Thoracic aorta (tissue), 2 donors: ENCODE results near the gene AK1. TPM values are rescaled to one million over a fixed set of nuclear protein-coding genes. Genes with fewer than 3 reads are reported as not detected.
A peak's percentile ranks its signal among the peaks of the same experiment; 100 is the strongest.
"Not testable (repeated sequence)": the region's sequence is repeated elsewhere in the genome, so short reads cannot be mapped to it uniquely, and the experiment has no call there.

Source experiments
- ATAC-seq: fragments of 150-250 bp; one replicate; pipeline ENCODE4 v1.8.0; 2017; ENCODE audit warnings: low read depth; ENCODE audit not compliant: insufficient number of reproducible peaks, low FRiP score
- DNase-seq: peaks from one replicate; pipeline ENCODE4 v3.0.0-alpha.2; 2020; ENCODE audit warnings: low spot score
- H3K27ac ChIP-seq, 2 donors: fragments of 200-600 bp; sonication (generic); 1 replicate in 1 of 2; 2 replicates in 1 of 2; pipeline ENCODE4 v1.5.1; 2016; ENCODE audit warnings: mild to moderate bottlenecking in 2 of 2, moderate library complexity in 2 of 2
- H3K27me3 ChIP-seq: fragments of 200-600 bp; sonication (generic); replicated peaks from 2 replicates; pipeline ENCODE4 v1.6.0; 2016; ENCODE audit warnings: mild to moderate bottlenecking; ENCODE audit not compliant: insufficient read depth
- H3K36me3 ChIP-seq: fragments of 200-600 bp; sonication (generic); one replicate; pipeline ENCODE4 v1.5.1; 2016
- H3K4me1 ChIP-seq, 2 donors: fragments of 200-600 bp; sonication (generic); 1 replicate in 1 of 2; 2 replicates in 1 of 2; pipeline versions ENCODE4 v1.5.1 to v1.6.0; 2016; ENCODE audit warnings: low read depth in 2 of 2, mild to moderate bottlenecking in 1 of 2; ENCODE audit not compliant: control insufficient read depth in 1 of 2
- H3K4me3 ChIP-seq: fragments of 200-600 bp; sonication (generic); 2 replicates; pipeline ENCODE4 v1.5.1; 2016; ENCODE audit warnings: mild to moderate bottlenecking
- H3K9me3 ChIP-seq: fragments of 200-600 bp; sonication (generic); 2 replicates; pipeline ENCODE4 v1.5.1; 2016
- total RNA-seq, 2 donors: library from RNA; depleted of rRNA; stranded (reverse); fragments of >200 nt; gene quantifications; one replicate each; pipeline versions ENCODE4 v1.1.0 to v1.2.3, GENCODE V29; 2016
- TF ChIP-seq, protein P1 (sequence below): fragments of 200-600 bp; sonication (generic); IDR thresholded peaks from one replicate; pipeline ENCODE4 v1.5.1; 2019; ENCODE audit warnings: antibody characterized with exemption

AK1 gene
- total RNA-seq, 2 donors from 2014 or later: 35.1 to 77.7 TPM

GRCh38 chr9:127848756-127849504 is 28.5 kb downstream of the AK1 start:
- no peak overlapping the region for H3K4me3 ChIP-seq
- peaks cover 57 to 86% of the 10 kb centered on the region in 2 donors for H3K4me1 ChIP-seq
- H3K27ac ChIP-seq: peak overlapping the region; percentile 88 to 95

GRCh38 chr9:127847833-127848755 is 29.4 kb downstream of the AK1 start:
- Histone ChIP-seq H3K4me1 (peaks cover 54 to 77% of the 10 kb centered on the region in 2 donors), H3K27ac (peak overlapping the region; percentile 88 to 97), H3K9me3 (peaks cover 5% of the 10 kb centered on the region), H3K4me3 (peak overlapping the region; percentile 8), H3K36me3 (peaks cover 10% of the 10 kb centered on the region), H3K27me3 (no peaks in the 10 kb centered on the region)
- TF ChIP-seq, protein P1, sequence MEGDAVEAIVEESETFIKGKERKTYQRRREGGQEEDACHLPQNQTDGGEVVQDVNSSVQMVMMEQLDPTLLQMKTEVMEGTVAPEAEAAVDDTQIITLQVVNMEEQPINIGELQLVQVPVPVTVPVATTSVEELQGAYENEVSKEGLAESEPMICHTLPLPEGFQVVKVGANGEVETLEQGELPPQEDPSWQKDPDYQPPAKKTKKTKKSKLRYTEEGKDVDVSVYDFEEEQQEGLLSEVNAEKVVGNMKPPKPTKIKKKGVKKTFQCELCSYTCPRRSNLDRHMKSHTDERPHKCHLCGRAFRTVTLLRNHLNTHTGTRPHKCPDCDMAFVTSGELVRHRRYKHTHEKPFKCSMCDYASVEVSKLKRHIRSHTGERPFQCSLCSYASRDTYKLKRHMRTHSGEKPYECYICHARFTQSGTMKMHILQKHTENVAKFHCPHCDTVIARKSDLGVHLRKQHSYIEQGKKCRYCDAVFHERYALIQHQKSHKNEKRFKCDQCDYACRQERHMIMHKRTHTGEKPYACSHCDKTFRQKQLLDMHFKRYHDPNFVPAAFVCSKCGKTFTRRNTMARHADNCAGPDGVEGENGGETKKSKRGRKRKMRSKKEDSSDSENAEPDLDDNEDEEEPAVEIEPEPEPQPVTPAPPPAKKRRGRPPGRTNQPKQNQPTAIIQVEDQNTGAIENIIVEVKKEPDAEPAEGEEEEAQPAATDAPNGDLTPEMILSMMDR: no peak
- no peak for DNase-seq
- ATAC-seq: no peak

More at GRCh38 chr9:127848756-127849504, 28.5 kb downstream of the AK1 start:
- no peak for ATAC-seq
- TF ChIP-seq, protein P1: no peak
- DNase-seq: no peak
- H3K27me3 ChIP-seq: no peaks in the 10 kb centered on the region
- H3K36me3 ChIP-seq: peaks cover 10% of the 10 kb centered on the region
- H3K9me3 ChIP-seq: peaks cover 5% of the 10 kb centered on the region

- Histone ChIP-seq H3K4me3 (peak overlapping the region; percentile 6), H3K27ac (peak overlapping the region; percentile 88 to 97), H3K4me1 (peaks cover 46 to 68% of the 10 kb centered on the region in 2 donors), H3K36me3 (peaks cover 16% of the 10 kb centered on the region), H3K9me3 (peaks cover 5% of the 10 kb centered on the region), H3K27me3 (no peaks in the 10 kb centered on the region)
- TF ChIP-seq, protein P1: no peak
- no peak for DNase-seq
- peak; percentile 38 for ATAC-seq
Measured at GRCh38 chr9:127847178-127847510, 30.3 kb downstream of the AK1 start.

- DNase-seq (no peak), ATAC-seq (peak; percentile 62)
- Histone ChIP-seq H3K4me1 (peaks cover 45 to 63% of the 10 kb centered on the region in 2 donors), H3K4me3 (peak overlapping the region; percentile 6), H3K27me3 (no peaks in the 10 kb centered on the region), H3K36me3 (peaks cover 20% of the 10 kb centered on the region), H3K9me3 (peaks cover 5% of the 10 kb centered on the region), H3K27ac (peak overlapping the region; percentile 88 to 97)
- TF ChIP-seq, protein P1: no peak
Measured at GRCh38 chr9:127846443-127847177, 30.9 kb downstream of the AK1 start.

DNA sequence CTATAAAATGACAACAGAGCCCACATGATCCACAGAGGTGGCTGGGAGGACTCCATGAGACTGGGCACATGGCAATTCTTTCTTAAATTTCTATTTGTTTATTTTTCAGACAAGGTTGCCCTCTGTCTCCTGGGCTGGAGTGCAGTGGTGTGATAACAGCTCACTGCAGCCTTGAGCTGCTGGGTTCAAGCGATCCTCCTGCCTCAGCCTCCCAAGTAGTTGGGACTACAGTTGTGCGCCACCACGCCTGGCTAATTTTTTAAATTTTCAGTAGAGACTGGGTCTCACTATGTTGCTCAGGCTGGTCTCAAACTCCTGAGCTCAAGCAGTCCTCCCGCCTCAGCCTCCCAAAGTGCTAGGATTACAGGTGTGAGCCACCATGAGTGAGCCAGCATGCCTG is 31.9 kb downstream of the AK1 start:
- H3K36me3 ChIP-seq: peaks cover 26% of the 10 kb centered on the region
- H3K9me3 ChIP-seq, H3K27me3 ChIP-seq, DNase-seq, ATAC-seq, H3K4me3 ChIP-seq: not testable (repeated sequence)
- peaks cover 44 to 62% of the 10 kb centered on the region in 2 donors for H3K4me1 ChIP-seq
- peak overlapping the region; percentile 88 to 97 for H3K27ac ChIP-seq
